COR-L47 (cell line): ENCODE results near the gene ISCA2.

ENCODE experiments used
- DNase-seq: peaks from one replicate; lab custom pipeline; 2025; lab: John Stamatoyannopoulos, UW

Gene ISCA2

GRCh38 chr14:74483321-74483720 is 10.2 kb upstream of the ISCA2 start:
- DNase-seq, result no peak

- no peak for DNase-seq
Measured at GRCh38 chr14:74486164-74486563, 7.4 kb upstream of the ISCA2 start.

DNA sequence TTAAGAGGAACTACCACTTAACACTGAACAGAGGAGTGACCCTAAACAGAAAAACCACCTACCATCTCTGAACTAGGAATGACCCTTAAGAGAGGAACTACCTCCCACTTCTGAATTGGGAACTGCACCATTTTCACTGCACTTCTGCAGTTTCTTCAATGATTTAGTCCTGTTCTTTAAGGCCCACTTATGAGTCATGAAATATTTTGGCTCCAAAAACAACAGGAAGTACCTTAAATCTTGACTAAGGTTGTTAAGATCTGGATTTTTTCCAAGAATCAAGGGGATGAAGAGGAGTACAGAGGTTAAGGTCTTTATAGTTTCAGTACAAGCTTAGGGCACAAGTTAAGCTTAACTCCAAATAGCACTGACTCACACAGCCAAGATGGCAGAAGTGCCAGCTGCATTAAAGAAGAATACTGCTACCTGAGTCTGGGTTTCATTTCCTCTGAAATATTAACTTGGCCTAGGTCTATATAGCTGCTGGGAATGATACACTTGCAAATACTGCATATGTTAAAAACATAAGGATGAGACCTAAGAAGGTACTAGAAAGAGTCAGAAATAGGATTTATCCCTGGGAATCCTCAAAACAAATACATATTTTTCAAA is 4.7 kb upstream of the ISCA2 start:
- no peak for DNase-seq

DNA sequence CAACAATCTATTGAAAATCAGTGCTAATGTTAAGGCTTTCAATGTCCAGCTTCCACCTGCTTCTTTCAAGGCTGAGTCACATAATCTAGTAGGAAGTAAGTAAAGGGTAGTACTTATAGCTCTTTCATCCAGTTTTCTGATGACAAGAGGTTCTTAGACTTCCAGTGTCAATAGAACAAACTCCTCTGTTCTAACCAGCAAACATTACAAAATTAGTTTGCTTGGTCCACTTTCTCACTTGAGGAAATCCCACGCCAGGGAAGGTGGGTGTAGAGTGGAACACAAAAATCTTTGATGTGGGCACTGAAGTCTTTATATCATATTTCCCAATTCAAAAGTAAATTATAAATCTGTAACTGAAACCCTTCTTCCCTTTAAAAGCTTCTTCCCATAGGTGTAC is 3.1 kb upstream of the ISCA2 start:
- no peak for DNase-seq

GRCh38 chr14:74491956-74492775 is 1.4 kb upstream of the ISCA2 start:
- no peak for DNase-seq

- DNase-seq, result no peak
Measured at GRCh38 chr14:74492776-74493342, 706 bp upstream of the ISCA2 start, which contains the start of gene NPC2. Gene NPC2, minus strand, starts transcription at chr14:74493305. Its CDS starts 31 bp downstream, at chr14:74493274.

- DNase-seq, result no peak
Measured at GRCh38 chr14:74495356-74495755, 1.8 kb downstream of the ISCA2 start.

DNA sequence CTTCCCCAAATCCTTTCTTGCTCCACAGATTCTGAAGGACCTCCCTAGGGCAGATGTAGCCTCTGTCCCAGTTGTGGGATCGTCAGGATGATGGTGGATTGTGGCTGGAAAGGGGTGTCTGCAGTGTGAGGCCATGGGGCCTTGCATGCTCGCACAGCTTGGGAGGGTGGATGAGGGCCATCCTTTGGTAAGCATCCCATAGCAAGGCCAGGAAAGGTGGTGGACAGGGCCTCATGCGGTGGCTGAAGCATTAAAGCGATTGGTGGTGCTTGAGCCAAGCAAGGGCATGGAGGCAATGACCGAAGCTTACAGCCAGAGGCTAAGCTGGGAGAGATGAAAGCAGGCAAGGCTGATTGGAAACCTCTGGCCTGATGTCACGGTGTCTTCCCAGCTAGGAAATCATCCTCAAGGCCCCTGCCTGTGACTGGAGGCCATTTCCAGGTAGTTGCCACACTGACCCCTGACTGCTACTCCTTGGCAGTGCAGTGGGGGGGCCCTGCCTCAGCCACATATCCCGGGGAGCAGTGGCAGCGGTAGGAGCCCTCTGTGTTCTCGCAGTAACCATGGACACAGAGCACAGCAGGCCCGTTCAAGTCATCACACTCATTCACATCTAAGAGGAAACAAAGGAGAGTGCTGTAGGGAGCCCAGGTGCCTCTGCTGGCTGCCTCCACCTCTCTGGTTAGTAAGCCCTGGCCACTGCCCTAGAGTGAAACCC is 7.0 kb downstream of the ISCA2 start:
- no peak for DNase-seq

GRCh38 chr14:74501135-74501614 is 7.6 kb downstream of the ISCA2 start:
- DNase-seq, result peak; percentile 33

DNA sequence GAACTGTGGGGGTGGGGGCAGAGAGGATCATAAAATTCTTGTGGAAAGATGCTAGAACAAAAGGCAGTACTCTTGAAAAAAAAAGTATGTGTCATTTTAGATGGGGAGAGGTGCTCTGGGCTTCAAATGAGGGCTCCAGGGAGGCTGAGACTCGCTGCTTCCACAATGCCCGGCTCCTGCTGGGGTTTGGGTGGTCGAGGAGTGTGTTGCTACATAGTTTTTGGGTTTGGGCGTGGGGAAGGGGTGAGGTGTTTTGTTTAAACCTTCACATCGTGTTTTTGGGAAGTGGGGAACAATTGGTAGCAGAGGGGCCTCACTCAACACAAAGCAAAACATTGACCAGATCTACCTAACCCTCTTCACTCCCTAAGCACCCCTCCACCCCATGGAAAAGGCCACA is 8.1 kb downstream of the ISCA2 start:
- DNase-seq, result no peak

- DNase-seq, result no peak
Measured at GRCh38 chr14:74502236-74503019, 8.9 kb downstream of the ISCA2 start.

- DNase-seq, result no peak
Measured at GRCh38 chr14:74503291-74503937, 9.8 kb downstream of the ISCA2 start.

- DNase-seq, result no peak
Measured at GRCh38 chr14:74503938-74504335, 10.4 kb downstream of the ISCA2 start.

DNA sequence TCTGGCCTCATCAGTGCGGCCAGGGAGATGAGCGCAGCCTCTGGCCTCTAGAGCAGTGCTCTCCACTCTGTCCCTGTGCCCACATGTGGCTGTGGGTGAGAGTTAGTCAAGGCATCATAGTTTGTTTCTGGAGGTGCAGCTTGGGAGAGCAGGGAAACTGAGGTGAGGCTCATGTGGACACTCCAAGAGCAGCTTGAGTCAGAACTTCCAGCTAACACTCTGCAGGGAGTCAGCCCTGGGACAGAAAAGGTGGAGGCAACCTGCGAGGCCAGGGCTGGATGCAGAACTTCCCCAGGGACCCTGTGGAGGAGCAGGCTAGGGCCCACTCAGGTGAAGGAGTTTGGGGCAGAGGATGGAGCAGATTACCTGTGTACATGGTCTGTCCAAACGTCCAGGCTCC is 10.8 kb downstream of the ISCA2 start:
- no peak for DNase-seq

GRCh38 chr14:74504874-74505720 is 11.5 kb downstream of the ISCA2 start:
- DNase-seq, result no peak

- DNase-seq, result no peak
Measured at GRCh38 chr14:74505831-74506230, 12.3 kb downstream of the ISCA2 start.

- no peak for DNase-seq
Measured at GRCh38 chr14:74506411-74506851, 12.9 kb downstream of the ISCA2 start.

GRCh38 chr14:74507085-74507484 is 13.5 kb downstream of the ISCA2 start:
- DNase-seq, result no peak

DNA sequence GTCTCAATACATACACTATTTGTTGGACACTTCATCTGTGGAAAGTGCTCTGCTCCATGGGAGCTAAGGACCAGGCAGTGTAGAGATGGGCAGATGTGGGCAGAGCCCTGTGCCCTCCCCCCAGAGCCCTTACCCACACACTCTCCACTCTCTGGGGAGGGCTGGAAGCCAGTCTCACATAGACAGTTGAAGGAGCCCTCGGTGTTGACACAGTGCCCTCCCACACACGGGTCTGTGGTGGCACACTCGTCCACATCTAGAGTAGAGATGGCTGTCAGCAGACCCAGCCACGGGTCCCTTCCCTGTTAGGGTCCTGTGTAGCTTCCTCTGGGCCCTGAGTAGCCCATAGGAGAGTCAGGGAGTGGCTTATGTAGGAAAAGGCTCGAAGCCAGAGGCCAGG is 14.3 kb downstream of the ISCA2 start:
- no peak for DNase-seq

GRCh38 chr14:74508292-74508731 is 14.7 kb downstream of the ISCA2 start:
- peak; percentile 16 for DNase-seq
